ENCODE results near the gene ZNF679. TPM values are rescaled to one million over a fixed set of nuclear protein-coding genes. Genes with fewer than 3 reads are reported as not detected.

ZNF679 gene
- total RNA-seq, 1 donor from 2014 or later = not detected

GRCh38 chr7:64183827-64184372 lies 44.4 kb upstream of the ZNF679 start:
- H3K27ac Mint-ChIP-seq (ENCODE audit: unreplicated experiment) = no peak overlapping the region
- H3K9me3 Mint-ChIP-seq (ENCODE audit: low read depth) = peaks cover 51% of the 10 kb centered on the region
- H3K27me3 Mint-ChIP-seq (ENCODE audit: low read depth) = no peaks in the 10 kb centered on the region
- no peak for DNase-seq (ENCODE audit: low spot score)
- TF ChIP-seq CTCF (IDR thresholded peaks at IDR 0.05) = no peak
- no peaks in the 10 kb centered on the region for H3K4me1 Mint-ChIP-seq (ENCODE audit: low read depth)
- H3K36me3 Mint-ChIP-seq (ENCODE audit: low read depth) = peaks cover 2% of the 10 kb centered on the region
- no peak overlapping the region for H3K4me3 Mint-ChIP-seq (ENCODE audit: unreplicated experiment)

- Mint-ChIP-seq H3K36me3 (ENCODE audit: low read depth) (peaks cover under 1% of the 10 kb centered on the region), H3K27me3 (ENCODE audit: low read depth) (no peaks in the 10 kb centered on the region)
- TF ChIP-seq CTCF (IDR thresholded peaks at IDR 0.05) = no peak
Observed at GRCh38 chr7:64184376-64184775, 43.9 kb upstream of the ZNF679 start.

GRCh38 chr7:64187408-64187807 lies 40.9 kb upstream of the ZNF679 start:
- Mint-ChIP-seq H3K9me3 (ENCODE audit: low read depth) (peaks cover 44% of the 10 kb centered on the region), H3K36me3 (ENCODE audit: low read depth) (no peaks in the 10 kb centered on the region), H3K4me1 (ENCODE audit: low read depth) (no peaks in the 10 kb centered on the region), H3K4me3 (ENCODE audit: unreplicated experiment) (no peak overlapping the region), H3K27me3 (ENCODE audit: low read depth) (no peaks in the 10 kb centered on the region), H3K27ac (ENCODE audit: unreplicated experiment) (no peak overlapping the region)
- DNase-seq (ENCODE audit: low spot score) = no peak
- TF ChIP-seq CTCF (IDR thresholded peaks at IDR 0.05) = no peak

More at GRCh38 chr7:64184376-64184775, 43.9 kb upstream of the ZNF679 start:
- Mint-ChIP-seq H3K4me3 (ENCODE audit: unreplicated experiment) (no peak overlapping the region), H3K27ac (ENCODE audit: unreplicated experiment) (no peak overlapping the region), H3K4me1 (ENCODE audit: low read depth) (no peaks in the 10 kb centered on the region), H3K9me3 (ENCODE audit: low read depth) (peaks cover 52% of the 10 kb centered on the region)
- DNase-seq (ENCODE audit: low spot score) = no peak

GRCh38 chr7:64192148-64192704 lies 36.0 kb upstream of the ZNF679 start:
- no peaks in the 10 kb centered on the region for H3K4me1 Mint-ChIP-seq (ENCODE audit: low read depth)
- H3K9me3 Mint-ChIP-seq (ENCODE audit: low read depth) = peaks cover 46% of the 10 kb centered on the region
- H3K36me3 Mint-ChIP-seq (ENCODE audit: low read depth) = no peaks in the 10 kb centered on the region
- DNase-seq (ENCODE audit: low spot score) = no peak
- H3K27me3 Mint-ChIP-seq (ENCODE audit: low read depth) = no peaks in the 10 kb centered on the region
- H3K4me3 Mint-ChIP-seq (ENCODE audit: unreplicated experiment) = no peak overlapping the region
- no peak overlapping the region for H3K27ac Mint-ChIP-seq (ENCODE audit: unreplicated experiment)
- no peak for TF ChIP-seq CTCF (IDR thresholded peaks at IDR 0.05)

- no peak for TF ChIP-seq CTCF (IDR thresholded peaks at IDR 0.05)
- no peak for DNase-seq (ENCODE audit: low spot score)
- H3K4me1 Mint-ChIP-seq (ENCODE audit: low read depth) = no peaks in the 10 kb centered on the region
- no peaks in the 10 kb centered on the region for H3K36me3 Mint-ChIP-seq (ENCODE audit: low read depth)
- H3K27ac Mint-ChIP-seq (ENCODE audit: unreplicated experiment) = no peak overlapping the region
- H3K9me3 Mint-ChIP-seq (ENCODE audit: low read depth) = peaks cover 45% of the 10 kb centered on the region
- no peaks in the 10 kb centered on the region for H3K27me3 Mint-ChIP-seq (ENCODE audit: low read depth)
- H3K4me3 Mint-ChIP-seq (ENCODE audit: unreplicated experiment) = no peak overlapping the region
Observed at GRCh38 chr7:64192775-64193174, 35.5 kb upstream of the ZNF679 start.
